ENCODE measurements around the gene CD6. TPM values are rescaled to one million over a fixed set of nuclear protein-coding genes. Genes with fewer than 3 reads are reported as not detected.
A peak's percentile ranks its signal among the peaks of the same experiment; 100 is the strongest.

Gene CD6
- total RNA-seq, 1 donor from 2014 or later, result 0.83 TPM

DNA sequence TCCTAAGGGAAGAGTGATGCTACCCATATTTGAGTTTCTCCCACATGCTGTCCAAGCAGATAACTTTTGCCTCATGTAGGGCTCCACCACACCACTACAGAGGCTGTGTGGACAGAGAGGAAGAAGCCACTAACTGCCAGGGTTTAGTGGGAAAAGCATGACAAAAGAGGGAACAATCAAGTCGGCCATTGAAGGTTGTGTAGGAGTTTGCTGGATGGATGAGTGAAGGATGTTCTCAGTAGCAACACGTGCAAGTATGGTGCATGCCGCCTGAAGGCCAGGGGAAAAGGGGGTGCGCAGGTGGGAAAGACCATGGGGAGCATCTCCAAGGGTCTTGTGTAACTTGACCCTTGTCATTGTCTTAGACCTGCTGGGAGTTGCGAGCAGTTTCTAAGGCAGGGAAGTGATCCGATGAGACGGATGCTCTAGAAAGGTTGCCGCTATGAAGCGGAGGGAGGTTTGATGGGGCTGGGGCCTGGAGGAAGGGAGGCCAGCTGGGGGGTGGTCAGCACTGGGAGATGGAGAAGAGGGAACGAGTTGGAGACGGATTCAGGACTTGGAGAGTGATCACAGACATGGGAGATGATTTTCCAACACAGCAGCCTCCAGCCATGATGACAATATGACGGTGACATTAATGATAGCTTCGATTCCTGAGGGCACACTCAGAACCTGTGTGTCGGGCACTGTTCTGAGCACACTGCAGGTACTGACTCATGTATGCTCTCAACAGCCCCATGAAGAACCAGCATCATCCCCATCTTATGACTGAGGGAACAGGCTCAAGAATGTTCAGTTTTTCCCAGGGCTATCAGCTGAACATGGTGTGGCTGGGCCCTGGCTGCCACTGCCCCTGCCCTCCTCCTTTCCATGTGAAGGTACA is 53.7 kb downstream of the CD6 start:
- DNase-seq (ENCODE audit: low spot score), result no peak
- ATAC-seq, result no peak

DNA sequence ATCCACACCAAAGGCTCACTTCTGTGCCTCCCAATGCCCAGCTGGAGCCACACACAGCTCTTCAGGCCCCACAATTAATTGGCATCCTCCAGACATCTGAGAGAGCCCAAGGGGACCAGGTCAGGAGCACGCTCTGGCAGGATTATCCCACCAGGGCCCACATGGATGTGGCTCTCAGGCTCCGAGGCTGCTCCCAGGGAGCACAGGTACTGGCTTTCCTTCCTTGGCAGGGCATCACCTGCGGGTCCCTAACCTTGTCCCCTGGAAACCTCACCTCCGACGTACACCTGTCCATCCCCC is 54.3 kb downstream of the CD6 start:
- ATAC-seq (no peak), DNase-seq (ENCODE audit: low spot score) (no peak)

GRCh38 chr11:61026121-61027031 is 54.9 kb downstream of the CD6 start:
- ATAC-seq (no peak), DNase-seq (ENCODE audit: low spot score) (no peak)

- DNase-seq (ENCODE audit: low spot score) (no peak), ATAC-seq (no peak)
Measured at GRCh38 chr11:61027141-61027840, 55.8 kb downstream of the CD6 start.

DNA sequence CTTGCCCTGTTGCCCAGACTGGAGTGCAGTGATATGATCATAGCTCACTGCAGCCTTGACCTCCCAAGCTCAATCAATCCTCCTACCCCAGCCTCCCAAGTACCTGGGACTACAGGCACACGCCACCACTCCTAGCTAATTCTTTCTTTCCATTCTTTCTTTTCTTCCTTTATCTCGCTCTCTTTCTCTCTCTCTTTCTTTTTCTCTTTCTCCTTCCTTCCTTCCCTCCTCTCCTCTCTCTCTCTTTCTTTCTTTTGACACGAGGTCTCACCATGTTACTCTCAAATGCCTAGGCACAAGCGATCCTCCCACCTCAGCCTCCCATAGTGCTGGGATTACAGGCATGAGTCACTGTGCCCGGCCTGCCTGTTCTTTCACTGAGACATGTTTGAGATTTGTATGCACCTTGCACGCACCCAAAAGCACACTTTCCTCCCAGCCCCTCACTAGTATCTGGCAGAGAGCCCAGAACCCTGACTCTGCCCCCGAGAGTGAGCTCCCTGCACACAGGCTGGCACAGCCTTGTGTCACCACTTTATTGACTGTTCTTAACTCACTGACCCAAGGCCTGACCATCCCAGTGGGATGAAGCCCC is 56.8 kb downstream of the CD6 start:
- no peak for ATAC-seq
- no peak for DNase-seq (ENCODE audit: low spot score)

- ATAC-seq (no peak), DNase-seq (ENCODE audit: low spot score) (no peak)
Measured at GRCh38 chr11:61032824-61033223, 61.3 kb downstream of the CD6 start.

GRCh38 chr11:61033417-61033816 is 61.9 kb downstream of the CD6 start:
- ATAC-seq, result no peak
- no peak for DNase-seq (ENCODE audit: low spot score)

GRCh38 chr11:61034111-61034510 is 62.6 kb downstream of the CD6 start:
- DNase-seq (ENCODE audit: low spot score) (no peak), ATAC-seq (no peak)

DNA sequence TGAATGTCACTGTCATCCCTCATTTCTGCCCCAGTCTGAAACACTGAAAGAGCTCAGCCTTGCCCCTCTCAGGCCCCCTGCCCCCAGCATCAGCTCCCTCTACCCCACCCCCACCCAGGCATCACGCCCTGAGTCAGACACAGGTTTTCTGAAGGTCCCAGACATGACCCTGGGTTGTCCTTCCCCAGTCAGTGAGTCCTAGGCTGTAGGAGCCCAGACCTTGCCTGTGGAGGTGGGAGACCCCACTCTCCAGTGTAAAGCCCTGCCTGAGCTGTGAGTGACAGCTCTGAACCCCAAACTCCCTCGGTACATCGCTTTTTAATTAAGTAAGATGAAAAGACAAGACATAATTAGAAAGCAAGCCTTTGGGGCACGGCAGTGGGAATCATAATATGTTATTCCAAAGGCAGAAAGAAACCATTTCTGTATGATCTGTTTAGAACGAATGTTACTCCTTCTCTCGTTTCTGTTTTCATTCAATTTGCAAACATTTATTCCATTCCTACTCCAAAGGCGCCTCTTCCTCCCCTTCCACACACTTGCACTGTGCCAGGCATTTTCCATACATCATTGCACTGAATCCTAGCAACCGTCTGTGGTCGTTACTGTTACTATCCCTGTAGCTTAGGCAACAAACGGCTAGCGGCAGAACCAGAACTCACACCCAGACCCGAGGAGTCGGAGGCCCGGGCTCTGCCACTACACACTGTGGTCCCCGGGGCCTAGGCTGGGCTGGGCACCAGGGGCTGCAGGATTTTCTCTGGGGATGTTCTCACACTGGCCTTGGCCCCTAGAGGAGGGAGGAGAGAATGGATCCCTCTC is 63.4 kb downstream of the CD6 start:
- ATAC-seq, result no peak

DNA sequence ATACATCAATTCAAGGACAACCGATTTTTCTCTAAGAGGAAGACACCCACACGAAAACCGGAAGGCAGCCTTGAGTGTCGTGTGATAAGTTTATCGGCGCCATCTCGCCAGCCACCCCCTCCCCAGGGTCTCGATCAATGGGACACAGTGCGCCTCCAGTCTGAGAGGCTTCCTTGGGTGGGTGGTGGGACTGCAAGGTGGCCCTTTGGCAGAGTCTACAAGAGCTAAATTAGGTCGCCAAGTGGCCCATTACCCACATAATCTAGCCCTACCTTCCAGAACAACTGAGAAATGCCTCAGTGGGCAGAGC is 64.0 kb downstream of the CD6 start:
- ATAC-seq, result no peak
- DNase-seq (ENCODE audit: low spot score), result no peak

More for the DNA sequence above, 63.4 kb downstream of the CD6 start:
- no peak for DNase-seq (ENCODE audit: low spot score)

DNA sequence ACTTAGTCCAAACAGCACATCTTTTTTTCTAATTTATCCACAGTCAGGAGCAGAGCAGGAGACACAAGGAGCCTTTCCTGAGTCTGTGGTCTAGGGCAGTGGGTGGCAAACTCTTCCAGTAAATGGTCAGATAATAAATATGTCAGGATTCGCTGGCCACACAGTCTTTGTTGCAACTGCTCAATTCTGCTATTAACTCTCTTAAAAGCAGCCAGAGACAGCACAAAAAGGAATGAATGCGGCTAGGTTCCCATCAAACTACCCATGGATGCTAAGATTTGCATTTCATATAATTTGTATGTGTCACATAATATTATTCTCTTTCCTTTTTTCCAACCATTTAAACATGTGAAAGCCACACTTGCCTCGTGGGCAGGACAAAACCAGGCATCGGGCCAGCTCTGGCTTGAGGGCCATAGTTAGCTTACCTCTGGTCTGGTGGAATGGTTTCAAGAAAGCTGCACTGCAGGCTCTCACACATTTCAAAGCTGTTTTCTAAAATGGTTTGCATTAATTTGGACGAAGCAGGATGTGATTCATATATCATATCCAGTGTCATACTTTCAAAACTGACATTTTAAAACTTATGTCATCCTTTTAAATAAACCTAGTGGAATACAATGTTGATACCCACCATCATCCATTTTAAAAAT is 66.1 kb downstream of the CD6 start:
- DNase-seq (ENCODE audit: low spot score), result no peak

DNA sequence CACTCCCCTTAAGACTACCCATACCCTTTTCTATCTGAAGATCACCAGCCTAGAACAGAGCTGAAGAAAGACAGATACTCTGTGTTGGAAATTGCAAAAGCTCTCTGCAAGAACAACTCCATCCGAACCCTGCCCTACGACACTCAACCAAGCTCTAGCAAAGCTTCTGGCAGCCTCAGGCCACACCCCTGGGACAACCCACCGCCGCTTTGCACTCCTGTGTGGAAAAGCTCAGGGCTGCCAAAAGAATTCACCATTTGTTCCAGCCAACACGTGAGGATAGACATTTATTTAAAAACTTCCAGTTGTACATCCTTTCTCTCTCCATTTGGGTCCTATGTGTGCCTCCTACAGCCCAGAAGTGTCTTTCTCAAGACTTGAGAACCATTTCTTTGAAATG is 68.4 kb downstream of the CD6 start:
- ATAC-seq (no peak), DNase-seq (ENCODE audit: low spot score) (no peak)

More for the DNA sequence above, 66.1 kb downstream of the CD6 start:
- no peak for ATAC-seq

DNA sequence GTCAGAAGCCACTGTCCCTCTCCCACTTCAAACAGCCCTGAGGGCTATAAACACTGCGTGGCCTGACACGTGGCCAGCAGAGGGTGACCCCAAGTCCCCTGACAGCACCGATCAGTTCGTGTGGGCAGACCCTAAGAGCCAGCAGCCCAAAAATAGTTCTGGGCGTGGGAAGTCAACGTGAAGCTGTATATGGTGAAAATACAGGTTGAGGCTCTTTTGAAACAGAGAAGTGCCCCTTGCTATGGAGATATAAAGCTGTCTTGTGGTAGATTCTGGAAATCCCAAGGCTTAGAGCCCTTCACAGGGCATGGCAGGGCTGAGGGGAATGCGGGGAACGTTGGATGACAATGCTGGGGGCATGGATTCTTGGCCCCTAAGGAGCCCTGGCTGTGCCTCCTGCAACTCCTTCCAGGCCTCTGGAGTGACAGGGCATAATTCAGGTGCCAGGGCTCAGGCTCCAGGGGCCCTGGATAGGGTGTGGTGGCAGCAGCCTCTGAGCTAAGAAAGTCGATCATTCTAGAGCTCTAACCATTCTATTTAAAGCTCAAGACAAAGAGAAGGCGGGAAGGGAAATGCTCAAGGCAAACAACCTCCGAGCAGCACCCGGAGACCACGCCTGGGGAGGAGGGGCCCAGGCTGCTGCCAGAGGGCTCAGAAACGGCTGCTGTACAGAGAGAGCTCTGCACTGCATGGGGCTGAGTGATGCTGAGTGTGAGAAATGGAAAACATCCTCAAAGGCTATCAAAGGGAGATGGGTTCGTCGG is 70.5 kb downstream of the CD6 start:
- peak; percentile 59 for ATAC-seq
- DNase-seq (ENCODE audit: low spot score), result no peak

DNA sequence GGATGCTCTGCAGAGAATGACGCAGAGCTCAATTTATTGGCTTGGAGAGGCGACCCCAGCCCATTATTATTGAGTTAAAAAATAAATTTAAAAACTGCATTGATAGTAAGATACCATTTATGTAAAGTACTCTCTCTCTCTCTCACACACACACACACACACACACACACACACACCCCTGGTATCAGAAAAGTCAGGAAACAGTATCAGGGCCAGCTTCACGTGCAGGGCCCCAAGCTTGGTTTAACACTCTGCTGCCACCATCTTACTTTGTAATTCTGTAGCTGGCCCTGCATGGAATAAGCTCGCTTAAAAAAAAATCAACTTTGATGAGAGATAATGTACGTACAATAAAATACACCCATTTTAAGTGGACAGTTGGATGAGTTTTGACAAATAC is 71.1 kb downstream of the CD6 start:
- DNase-seq (ENCODE audit: low spot score), result no peak
- no peak for ATAC-seq

GRCh38 chr11:61042961-61043540 is 71.6 kb downstream of the CD6 start:
- ATAC-seq, result no peak
- DNase-seq (ENCODE audit: low spot score), result no peak

DNA sequence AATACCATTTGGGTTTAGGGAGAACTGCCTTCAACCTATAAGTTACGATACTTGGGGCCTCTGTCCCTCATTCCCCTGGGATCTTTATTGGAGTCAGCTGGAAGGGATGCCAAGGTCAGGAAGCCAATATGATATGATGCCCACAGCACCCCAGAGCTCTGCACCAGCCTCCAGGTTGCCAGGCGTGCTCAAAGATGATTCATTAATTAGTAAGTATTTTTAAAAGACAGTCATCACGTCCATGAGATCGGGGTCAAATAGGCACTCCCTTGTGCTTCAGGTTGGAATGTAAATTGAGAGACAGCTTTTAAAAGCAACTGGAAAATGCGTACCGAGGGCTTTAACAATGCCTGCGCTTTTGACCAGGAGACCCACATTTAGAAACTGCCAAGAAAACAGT is 73.8 kb downstream of the CD6 start:
- DNase-seq (ENCODE audit: low spot score), result no peak
- no peak for ATAC-seq

GRCh38 chr11:61046833-61047232 is 75.4 kb downstream of the CD6 start:
- no peak for DNase-seq (ENCODE audit: low spot score)
- ATAC-seq, result no peak

GRCh38 chr11:61048368-61049062 is 77.0 kb downstream of the CD6 start:
- DNase-seq (ENCODE audit: low spot score) (no peak), ATAC-seq (no peak)

Measured in left lobe of liver (tissue), 2 donors.